AG08395 (cell line): ENCODE data around the gene CD14.
A peak's percentile ranks its signal among the peaks of the same experiment; 100 is the strongest.
"Not testable (repeated sequence)": the region's sequence is repeated elsewhere in the genome, so short reads cannot be mapped to it uniquely, and the experiment has no call there.

Experiments used
- DNase-seq: peaks from one replicate; pipeline ENCODE4 v3.0.0; 2012; ENCODE audit warnings: mixed read lengths, low spot score

Gene CD14

GRCh38 chr5:140633021-140633471 is at the start of gene CD14:
TSS of gene CD14 (minus strand) at chr5:140633175. CDS start at chr5:140633071, 104 bp downstream.
- peak; percentile 73 for DNase-seq

GRCh38 chr5:140678993-140679392 is 46.0 kb upstream of the CD14 start:
- no peak for DNase-seq

- no peak for DNase-seq
Measured at GRCh38 chr5:140677947-140678346, 45.0 kb upstream of the CD14 start.

GRCh38 chr5:140674629-140675028 is 41.7 kb upstream of the CD14 start:
- DNase-seq: no peak

- DNase-seq: no peak
Measured at GRCh38 chr5:140674211-140674610, 41.2 kb upstream of the CD14 start.

GRCh38 chr5:140673187-140673976 is 40.4 kb upstream of the CD14 start, which contains the start of gene DND1:
TSS of gene DND1 (minus strand) at chr5:140673576. CDS start at chr5:140673542, 34 bp downstream.
- DNase-seq: no peak

- DNase-seq: no peak
Measured at GRCh38 chr5:140672455-140673186, 39.6 kb upstream of the CD14 start.

GRCh38 chr5:140671472-140672125 is 38.6 kb upstream of the CD14 start:
- no peak for DNase-seq

GRCh38 chr5:140671035-140671434 is 38.1 kb upstream of the CD14 start:
- not testable (repeated sequence) for DNase-seq

GRCh38 chr5:140664359-140665119 is 31.6 kb upstream of the CD14 start, which contains the start of gene WDR55:
TSS of gene WDR55 (plus strand) at chr5:140664904. CDS start at chr5:140664913, 9 bp downstream.
- DNase-seq: peak; percentile 97

GRCh38 chr5:140664030-140664358 is 31.0 kb upstream of the CD14 start:
- no peak for DNase-seq

GRCh38 chr5:140660371-140660770 is 27.4 kb upstream of the CD14 start:
- DNase-seq: not testable (repeated sequence)

- DNase-seq: no peak
Measured at GRCh38 chr5:140658870-140659269, 25.9 kb upstream of the CD14 start.

- no peak for DNase-seq
Measured at GRCh38 chr5:140647042-140647419, 14.1 kb upstream of the CD14 start.

- peak; percentile 53 for DNase-seq
Measured at GRCh38 chr5:140642718-140643117, 9.7 kb upstream of the CD14 start.

GRCh38 chr5:140641716-140642115 is 8.7 kb upstream of the CD14 start:
- no peak for DNase-seq

GRCh38 chr5:140639148-140639981 is 6.4 kb upstream of the CD14 start, which contains the start of gene TMCO6:
TSS of gene TMCO6 (plus strand) at chr5:140639451. CDS start at chr5:140639528, 77 bp downstream.
- DNase-seq: peak; percentile 100

GRCh38 chr5:140638898-140639147 is 5.8 kb upstream of the CD14 start:
- DNase-seq: not testable (repeated sequence)

GRCh38 chr5:140637371-140638100 is 4.6 kb upstream of the CD14 start:
- no peak for DNase-seq
